ENCODE measurements around the gene MATN4. TPM values are rescaled to one million over a fixed set of nuclear protein-coding genes. Genes with fewer than 3 reads are reported as not detected.

MATN4 gene
- total and polyA plus RNA-seq, 2 of the 13 experiments (the other 11 are each of a cell fraction or from before 2014, with no cell fraction given) = not detected

- TF ChIP-seq USF2 (IDR thresholded peaks at IDR 0.05; ENCODE audit: low read depth, low read length) (no peak), USF2 (CRISPR knock-in tag; IDR thresholded peaks at IDR 0.05; ENCODE audit: borderline replicate concordance) (no peak), SOX5 (CRISPR knock-in tag; IDR thresholded peaks at IDR 0.05; ENCODE audit: borderline replicate concordance) (peak; percentile 3; the same call in 1 of the 2 replicates), ZBTB21 (CRISPR knock-in tag; IDR thresholded peaks at IDR 0.05) (no peak), SRSF1 (optimal IDR thresholded peaks at IDR 0.05; ENCODE audit: low read depth, low read length) (peak; percentile 70), HMG20B (CRISPR knock-in tag; conservative IDR thresholded peaks at IDR 0.05) (no peak; the same call in 1 of the 2 replicates), CREB1 (IDR thresholded peaks at IDR 0.05) (no peak), CREB1 (CRISPR knock-in tag; IDR thresholded peaks at IDR 0.05) (no peak; the same call in 1 of the 2 replicates), DZIP1 (CRISPR knock-in tag; IDR thresholded peaks at IDR 0.05) (no peak), SAP130 (CRISPR knock-in tag; IDR thresholded peaks at IDR 0.05; ENCODE audit: low read depth) (no peak; the same call in 1 of the 2 replicates), ZBTB2 (CRISPR knock-in tag; IDR thresholded peaks at IDR 0.05; ENCODE audit: low read depth) (no peak), ZNF251 (CRISPR knock-in tag; IDR thresholded peaks at IDR 0.05) (no peak), ZNF235 (CRISPR knock-in tag; IDR thresholded peaks at IDR 0.05; ENCODE audit: borderline replicate concordance) (0 out of 2 replicates have a peak, but pooled peaks have one; percentile 84), ZNF609 (CRISPR knock-in tag; IDR thresholded peaks at IDR 0.05; ENCODE audit: borderline replicate concordance) (peak; percentile 46; the same call in 1 of the 2 replicates), IKZF4 (CRISPR knock-in tag; IDR thresholded peaks at IDR 0.05; ENCODE audit: borderline replicate concordance, low read depth, not compliant biosample characterization) (no peak), BORCS8-MEF2B (CRISPR knock-in tag; IDR thresholded peaks at IDR 0.05) (peak; percentile 83; the same call in 1 of the 2 replicates), IRF1 (CRISPR knock-in tag; IDR thresholded peaks at IDR 0.05; ENCODE audit: low read depth) (no peak)
Measured at GRCh38 chr20:45337367-45338120, 29.4 kb upstream of the MATN4 start (continued).
